Colon (tissue), 2 donors: ENCODE results near the gene GP1BB.

Source experiments
- FAIRE-seq: peaks from 2 replicates; lab custom pipeline; 2012; peaks lifted over from hg19 to GRCh38; lab: Jason Lieb, UNC
- donor health status: control.
- donor health status: control.

GP1BB gene

GRCh38 chr22:19727310-19728150, 4.2 kb downstream of the GP1BB start:
- FAIRE-seq: no peak

DNA sequence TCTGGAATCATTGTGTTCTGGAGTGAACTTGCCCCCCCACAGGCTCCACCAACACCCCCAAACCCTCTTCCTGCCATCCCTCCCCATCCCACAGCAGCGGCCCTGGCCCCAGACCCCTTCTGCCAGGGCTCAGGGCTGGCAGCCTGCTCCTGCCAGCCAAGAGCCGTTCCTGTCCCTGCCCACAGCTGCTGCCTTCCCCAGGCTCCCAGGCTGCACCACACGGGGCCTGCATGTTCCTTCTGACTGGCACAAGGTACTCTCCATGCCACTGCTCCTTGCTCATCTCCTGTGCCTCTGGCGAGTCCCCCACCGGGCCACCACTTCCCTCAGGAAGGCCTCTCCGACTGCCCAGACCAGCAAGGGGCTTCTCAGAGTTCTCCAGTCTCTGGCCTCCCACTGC, 4.9 kb downstream of the GP1BB start:
- FAIRE-seq: no peak

DNA sequence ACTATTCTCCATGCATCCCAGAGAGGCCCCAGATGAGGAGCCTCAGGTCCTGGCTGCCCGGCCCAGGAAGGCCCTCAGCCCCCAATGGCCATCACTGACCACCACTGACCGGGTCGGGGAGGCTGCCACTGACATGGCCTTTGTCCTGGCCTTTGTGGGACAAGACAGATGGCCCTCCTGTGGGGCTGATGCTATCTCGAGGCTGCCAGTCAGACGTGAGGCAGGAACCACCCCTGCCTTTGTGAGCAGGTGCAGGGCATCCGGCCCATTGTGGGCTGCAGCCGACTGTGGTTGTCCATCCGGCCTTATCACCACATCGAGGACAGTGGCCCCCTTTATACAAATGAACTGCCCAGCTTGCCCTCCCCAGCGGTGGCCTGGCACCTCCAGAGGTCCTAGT, 5.5 kb downstream of the GP1BB start:
- FAIRE-seq: no peak

DNA sequence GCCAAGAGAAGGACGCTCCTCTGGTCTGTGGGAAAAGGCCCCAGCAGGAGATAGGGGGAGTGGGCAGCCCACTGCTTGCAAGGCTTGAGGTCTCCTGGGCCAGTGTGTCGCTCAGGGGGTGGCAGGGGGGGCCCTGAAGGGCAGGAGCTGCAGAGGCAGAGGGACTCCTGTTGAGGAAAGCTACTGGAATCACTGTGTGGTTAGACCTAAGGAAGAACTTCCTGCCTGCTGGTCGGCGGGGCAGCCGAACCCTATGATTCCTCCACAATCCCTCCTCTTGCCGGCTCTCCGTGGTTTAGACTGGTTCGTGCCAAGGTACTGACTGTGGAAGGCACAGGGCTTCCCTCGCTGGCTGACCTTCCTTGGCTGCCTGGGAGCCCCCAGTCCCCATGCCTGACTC, 6.2 kb downstream of the GP1BB start:
- FAIRE-seq: no peak

- no peak for FAIRE-seq
Measured at GRCh38 chr22:19730198-19730597, 6.9 kb downstream of the GP1BB start.

DNA sequence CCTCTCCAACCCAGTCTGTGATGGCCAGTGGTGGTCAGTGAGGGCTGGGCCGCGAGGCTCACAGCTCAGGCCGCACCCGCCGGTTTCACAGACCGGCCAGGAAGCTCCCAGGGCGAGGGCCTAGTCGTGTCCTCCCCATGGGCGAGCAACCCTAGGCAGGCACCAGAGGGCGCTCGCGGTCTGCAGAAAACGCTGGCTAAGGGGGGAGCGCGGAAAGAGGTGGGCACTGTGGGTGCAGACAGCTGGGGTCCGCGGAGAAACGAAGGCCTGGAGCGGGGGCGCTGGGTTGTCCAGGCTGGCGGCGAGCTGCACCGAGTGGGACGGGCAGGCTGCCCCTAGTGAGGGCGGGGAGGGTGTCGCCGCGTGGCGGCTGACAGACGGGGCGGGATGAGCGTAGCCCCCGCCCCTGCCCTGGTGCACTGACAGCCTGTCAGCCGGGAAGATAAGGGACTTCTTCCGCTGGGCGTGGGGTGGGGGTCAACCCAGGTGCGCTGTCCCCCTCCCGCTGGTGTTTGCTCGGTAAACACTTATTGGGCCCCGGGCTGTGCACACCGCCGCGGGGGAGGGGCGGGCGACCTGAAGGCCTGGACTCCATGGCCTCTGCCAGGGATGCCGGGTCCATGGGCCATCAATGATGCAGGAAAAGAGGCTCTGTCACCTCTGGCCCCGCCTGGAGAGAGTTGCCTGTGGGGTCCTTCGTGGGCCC, 7.5 kb downstream of the GP1BB start:
- no peak for FAIRE-seq

- no peak for FAIRE-seq
Measured at GRCh38 chr22:19731361-19732135, 8.2 kb downstream of the GP1BB start.

DNA sequence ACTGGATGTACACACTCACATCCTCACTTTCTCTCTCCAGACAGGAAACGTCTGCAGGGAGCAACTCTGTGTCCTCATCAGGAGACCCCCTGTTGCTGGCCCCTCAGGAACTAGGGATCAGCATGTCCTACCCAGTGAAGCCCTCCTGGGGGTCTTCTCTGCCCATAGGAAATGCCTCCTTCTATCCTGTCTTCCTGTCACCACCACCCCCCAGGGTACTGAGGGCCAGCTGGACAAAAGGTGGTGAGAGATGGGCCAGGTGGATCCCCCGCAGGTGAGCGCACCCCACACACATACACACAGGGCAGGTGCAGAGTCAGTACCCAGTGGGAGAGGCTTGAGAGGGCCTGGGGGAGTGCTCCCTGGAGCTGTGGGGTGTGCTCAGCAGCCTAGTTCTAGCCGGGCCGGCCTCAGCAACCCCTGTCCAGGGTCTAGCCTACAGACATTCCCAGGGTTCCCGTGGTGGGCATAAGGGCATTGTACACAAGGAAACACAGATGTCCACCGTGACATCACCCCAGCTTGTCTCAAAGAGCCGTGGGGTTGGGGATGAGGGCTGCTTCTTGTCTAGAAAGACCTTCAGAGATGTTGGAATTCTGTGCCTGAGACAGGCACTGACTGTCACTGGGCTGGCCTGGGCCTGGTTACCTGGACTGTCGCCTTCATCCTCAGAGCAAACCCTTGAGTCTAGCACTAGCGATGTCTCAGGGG, 9.2 kb downstream of the GP1BB start:
- FAIRE-seq: no peak

DNA sequence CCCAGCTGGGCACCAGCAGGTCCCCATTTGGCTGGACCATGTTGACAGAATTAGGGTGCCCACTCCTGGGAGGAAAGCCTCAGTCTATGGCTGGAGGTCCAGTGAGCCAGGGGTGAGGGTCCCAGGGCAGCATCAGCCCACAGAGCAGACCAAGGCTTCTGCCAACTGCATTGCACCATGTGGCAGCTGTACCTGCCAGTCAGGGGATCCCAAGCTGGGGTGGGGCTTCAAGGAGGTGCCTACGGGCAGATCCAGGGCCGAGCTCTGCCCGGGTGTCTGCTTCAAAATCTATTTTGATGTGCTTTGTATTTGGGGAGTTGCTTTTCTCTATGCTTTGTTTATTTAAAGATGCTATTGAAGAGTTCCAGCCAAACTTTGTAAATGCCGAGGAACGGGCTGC, 10.4 kb downstream of the GP1BB start:
- no peak for FAIRE-seq

GRCh38 chr22:19734163-19734562, 10.8 kb downstream of the GP1BB start:
- FAIRE-seq: no peak

DNA sequence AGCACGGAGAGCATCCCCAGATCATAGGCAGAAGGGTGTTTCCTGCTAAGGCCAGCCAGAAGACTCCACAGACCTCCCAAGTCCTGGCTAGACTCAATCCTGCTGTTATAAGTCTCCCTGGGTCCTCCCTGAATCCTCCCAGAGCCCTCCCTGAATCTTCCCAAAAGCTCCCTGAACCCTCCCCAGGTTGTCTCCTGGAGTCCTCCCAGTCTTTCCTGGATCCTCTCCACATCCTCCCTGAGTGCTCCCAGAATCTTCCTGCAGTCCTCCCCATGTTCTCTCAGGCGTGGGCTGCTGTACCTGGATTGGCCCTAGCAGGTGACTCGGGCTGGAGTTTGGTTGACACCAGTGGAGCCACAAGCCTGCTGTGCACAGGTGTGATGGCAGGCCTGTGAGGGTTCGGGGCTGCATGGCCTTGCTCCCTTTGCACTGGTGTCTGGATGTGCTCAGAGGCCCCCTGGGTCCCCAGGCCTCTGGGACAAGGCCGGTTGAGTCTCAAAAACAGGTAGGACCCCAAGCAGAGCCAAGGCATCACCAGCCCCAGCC, 11.6 kb downstream of the GP1BB start:
- no peak for FAIRE-seq

DNA sequence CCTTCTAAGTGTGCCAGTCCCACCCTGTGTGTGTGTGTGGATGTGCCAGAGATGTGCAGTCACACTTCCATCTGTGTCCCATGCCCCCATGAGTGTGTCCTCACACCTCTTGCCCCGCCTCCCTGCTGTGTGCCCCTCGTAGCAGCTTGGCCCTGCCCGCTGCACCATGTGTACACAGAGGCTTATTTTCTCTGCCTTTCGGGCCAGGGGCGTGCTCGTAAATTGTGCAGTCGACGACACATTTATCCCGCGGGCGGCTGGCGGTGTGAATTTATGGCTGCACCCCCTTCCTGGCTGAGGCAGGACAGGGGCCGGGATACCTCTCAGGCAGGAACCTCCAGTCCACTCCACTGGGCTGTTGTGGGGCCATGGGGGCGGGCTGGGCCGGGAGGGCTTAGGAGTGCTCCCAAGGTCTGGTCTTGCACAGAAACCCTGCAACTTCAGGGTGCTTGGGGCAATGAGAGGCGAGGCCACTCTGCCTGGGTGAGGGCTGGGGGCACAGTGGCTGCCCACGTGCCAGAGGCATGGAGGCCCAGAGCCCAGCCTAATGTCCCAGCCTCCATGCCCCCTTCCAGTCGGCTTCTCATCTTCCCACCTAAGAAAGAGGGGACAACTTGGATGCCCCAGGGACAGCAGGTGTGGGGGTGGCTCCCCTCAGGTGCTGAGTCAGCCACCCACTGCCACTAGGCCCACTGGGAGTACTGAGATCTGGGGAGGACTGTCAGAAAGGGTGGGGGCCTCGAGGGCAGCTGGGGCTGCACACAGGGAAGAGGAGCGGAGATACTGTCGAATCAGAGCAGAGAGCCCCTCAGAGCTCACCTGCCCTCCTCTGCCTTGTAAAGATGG, 12.5 kb downstream of the GP1BB start:
- no peak for FAIRE-seq

DNA sequence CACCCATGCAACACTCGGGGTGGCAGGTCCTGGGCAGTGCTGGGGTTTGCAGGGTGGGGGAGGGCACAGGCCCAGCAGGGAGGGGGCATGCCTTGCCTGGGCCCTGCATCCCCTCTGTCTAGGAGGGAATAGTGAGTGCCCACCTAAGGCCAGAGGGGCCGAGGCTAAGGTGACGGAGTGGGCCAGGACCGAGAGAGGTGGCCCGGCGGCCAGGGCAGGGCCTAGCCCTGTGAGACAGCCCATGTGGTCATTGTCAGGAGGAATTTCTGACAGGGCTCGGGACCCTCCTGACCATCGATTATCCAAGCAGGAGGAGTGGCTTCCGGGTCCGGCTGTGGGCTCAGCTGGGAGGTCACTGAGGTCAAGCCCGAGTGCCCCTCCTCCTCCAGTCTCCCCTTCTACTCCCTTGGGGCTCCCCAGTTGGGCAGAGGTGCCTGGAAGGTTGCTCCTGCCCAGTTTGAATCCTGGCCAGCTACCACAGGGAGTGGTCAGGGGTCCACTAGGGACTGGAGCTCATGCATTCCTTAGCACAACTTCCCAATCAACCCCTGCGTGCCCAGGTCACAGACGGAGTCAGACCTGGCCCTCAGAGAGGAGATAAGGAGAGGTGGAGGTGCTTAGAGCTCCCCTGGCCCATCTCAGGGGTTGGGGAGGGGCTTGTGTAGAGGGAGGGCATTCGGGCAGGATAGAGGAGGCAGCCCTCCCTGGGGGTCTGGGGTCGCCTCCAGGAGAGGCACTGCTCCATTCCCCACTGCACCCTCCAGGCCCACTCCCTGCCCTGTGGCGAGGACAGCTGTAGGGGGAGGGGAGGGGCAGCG, 14.7 kb downstream of the GP1BB start:
- no peak for FAIRE-seq

DNA sequence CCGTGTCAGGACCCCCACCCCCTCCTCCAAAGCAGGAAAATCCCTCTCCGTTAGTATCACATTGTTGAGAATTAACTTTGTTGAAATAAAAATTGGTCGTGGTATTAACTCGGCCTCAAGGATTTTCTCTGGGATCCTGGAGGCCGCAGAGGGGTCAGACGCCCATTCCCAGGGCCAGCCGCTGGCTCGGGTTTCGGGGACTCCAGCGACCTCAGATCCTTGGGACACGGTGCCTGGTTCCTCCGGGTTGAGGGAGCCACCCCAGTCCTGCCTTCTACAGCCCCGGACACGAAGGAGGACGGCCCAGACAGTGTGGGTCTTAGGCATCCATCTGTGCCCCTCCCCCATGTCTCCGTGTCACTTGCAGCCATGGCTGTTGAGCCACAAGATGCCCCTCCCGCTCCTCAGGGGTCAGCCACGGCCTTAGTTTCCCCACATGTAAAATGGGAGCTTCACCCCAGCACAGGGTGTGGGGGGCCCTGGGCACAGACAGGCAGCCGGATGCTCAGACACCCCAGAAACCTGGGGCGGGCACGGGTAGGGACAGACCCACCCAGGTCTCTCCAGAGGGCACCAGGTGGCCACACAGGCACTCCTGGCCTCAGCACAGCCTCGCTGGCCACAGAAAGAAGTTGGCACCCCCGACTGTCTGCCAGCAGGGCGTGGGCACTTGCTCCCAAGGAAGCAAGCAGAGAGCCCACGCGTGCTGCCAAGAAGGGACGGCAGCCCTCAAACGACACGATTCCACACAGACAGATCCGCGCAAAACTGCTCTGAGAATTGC, 15.5 kb downstream of the GP1BB start:
- no peak for FAIRE-seq

GRCh38 chr22:19739448-19739895, 16.1 kb downstream of the GP1BB start:
- FAIRE-seq: no peak

GRCh38 chr22:19739911-19740449, 16.6 kb downstream of the GP1BB start:
- FAIRE-seq: no peak

- FAIRE-seq: no peak
Measured at GRCh38 chr22:19740586-19740985, 17.2 kb downstream of the GP1BB start.

GRCh38 chr22:19741053-19741452, 17.7 kb downstream of the GP1BB start:
- FAIRE-seq: no peak
